Activated CD4-positive, alpha-beta T cell treated with anti-CD3 and anti-CD28 coated beads, Interleukin-10, Interleukin-2, amounts not matched to agents 100 ng/mL and 50 ng/mL, durations not matched to agents 16 hours and 8 hours (primary cell): ENCODE results near the gene FUT9.
"Not testable (repeated sequence)": the region's sequence is repeated elsewhere in the genome, so short reads cannot be mapped to it uniquely, and the experiment has no call there.

Experiments
- DNase-seq: peaks from one replicate; pipeline ENCODE4 v3.0.0-alpha.2; 2020

FUT9 gene

DNA sequence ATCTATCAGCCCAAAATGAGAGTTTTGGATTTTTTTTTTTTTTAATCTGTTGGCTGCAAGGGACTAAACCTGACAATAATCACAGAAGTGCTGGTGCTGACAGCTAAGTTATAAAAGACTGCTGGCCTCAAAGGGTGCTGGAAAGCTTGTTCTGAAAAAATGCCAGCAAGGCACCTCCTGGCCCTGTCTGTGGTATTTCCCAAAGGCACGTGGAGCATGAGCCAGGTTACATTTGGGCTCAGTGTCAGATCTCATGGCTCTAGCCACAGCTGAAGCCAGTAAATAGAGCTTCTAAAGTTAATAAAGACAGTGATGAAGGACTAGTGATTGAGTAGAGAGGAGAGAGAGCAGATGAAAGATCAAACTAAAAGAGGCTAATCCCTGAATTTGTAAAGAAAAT lies 178.9 kb downstream of the FUT9 start:
- no peak for DNase-seq

DNA sequence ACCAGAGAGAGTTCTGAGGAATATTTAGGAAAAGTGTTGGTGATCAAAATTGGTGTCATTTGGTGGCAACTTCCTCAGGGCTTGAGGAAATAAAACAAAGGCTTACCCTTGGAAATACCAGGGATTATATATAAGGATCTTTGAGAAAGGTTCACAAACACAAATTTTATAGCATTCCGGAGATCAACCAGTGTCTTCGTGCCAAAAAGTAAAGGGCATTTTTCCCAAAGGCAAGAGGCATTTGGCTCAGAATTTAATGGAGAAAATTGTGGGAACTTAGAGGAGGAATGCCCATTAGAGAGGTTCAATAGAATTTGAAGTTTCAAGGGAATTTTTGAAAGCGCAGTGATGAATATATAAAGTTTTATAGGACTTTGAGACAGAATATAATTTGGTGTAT lies 179.5 kb downstream of the FUT9 start:
- no peak for DNase-seq

DNA sequence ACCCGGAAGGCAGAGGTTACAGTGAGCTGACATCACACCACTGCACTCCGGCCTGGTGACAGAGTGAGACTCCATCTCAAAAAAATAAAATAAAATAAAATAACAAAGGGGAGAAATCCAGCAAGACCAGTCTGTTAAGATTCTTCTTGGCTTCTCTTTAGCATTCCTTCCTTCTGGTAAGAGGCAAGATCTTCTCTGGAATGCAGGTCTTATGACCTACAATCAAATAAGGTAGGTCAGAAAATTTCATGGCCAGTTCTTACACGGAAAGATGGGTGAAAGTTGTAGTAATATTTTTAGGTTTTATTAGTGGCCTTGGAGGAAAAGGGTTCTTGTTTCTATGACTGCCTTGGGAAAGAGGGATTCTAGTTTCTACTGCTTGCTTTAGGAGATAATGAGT lies 180.9 kb downstream of the FUT9 start:
- no peak for DNase-seq

DNA sequence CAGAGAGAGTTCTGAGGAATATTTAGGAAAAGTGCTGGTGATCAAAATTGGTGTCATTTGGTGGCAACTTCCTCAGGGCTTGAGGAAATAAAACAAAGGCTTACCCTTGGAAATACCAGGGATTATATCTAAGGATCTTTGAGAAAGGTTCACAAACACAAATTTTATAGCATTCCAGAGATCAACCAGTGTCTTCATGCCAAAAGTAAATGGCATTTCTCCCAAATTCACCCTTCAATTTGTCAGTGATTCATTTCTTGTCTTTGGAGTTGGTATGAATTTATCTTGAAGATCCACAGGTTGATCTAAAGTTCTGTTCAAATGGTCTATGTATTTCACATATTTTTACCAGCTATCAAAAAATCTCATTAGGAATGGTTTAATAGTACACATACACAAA lies 181.5 kb downstream of the FUT9 start:
- DNase-seq, result no peak

DNA sequence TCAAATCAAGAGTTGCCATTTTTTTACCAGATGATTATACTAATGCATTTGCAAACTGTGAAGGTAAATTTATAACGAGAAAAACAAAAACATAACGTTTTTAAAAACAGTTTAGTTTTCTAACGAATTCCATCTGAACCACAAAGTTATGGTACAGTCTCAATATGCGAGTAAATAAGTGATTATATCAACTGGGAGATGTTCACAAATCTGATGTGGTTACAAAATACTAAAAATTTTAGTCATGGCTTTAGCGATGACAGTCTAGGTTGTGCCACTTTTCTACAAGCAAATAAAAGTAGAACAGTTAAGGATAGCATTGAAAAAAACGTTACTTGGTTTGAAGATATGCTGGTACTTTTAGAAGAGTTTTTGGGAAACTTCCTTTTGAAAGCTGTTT lies 186.8 kb downstream of the FUT9 start:
- no peak for DNase-seq

DNA sequence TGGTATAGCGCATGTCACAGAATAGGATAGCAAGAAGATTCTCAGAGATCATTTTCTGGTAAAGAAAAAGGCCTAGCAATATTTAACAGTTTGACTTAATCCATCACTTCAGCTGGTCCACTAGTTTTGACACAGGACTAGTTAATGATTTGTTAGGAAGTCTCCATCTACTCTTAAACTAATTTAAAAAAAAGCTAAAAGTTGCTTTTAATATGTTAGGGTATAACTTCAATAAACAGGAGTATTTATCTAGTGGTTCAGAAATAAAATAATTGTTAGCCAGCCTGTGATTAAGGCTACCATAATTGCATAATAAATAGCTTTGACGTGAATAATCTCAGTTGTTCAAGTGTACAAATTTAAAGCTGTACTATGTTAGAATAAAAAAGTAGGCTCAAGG lies 195.6 kb downstream of the FUT9 start:
- DNase-seq, result no peak

DNA sequence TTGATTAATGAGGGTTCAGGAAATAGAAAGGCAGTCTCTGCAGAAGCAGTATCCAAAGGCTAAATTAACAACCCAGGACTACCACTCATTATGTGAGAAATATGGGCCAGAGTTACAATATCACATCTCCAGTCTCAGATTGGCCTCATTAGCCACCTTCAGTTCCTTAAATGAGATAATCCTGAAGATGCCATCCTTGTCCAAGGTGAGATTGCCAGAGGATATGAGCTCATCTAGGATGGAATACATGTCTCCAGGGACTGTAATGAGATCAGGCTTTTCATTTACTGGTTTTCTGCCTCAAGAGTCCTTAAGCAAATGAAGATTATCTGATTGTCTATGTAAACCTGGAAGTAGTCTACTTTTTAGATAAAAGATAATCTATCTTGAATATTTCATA lies 196.3 kb downstream of the FUT9 start:
- DNase-seq, result no peak

DNA sequence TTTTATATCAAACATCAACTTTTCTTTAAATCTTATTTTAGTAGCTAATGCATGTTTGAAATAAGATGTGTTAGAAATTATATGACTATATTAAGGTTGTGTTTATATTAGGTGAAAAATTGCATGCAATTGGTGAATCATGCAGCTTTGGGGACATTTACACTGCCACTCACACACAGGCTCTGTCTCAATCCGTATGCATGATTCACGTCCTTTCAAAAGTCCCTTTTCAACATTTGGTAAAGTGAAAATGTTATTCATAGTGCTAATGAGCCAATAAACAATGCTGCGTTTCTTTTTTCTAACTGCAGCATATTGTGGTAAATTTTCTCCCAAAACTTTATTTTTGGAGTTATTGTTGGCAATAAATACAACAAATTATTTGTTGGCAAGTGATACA lies 198.0 kb downstream of the FUT9 start:
- no peak for DNase-seq

DNA sequence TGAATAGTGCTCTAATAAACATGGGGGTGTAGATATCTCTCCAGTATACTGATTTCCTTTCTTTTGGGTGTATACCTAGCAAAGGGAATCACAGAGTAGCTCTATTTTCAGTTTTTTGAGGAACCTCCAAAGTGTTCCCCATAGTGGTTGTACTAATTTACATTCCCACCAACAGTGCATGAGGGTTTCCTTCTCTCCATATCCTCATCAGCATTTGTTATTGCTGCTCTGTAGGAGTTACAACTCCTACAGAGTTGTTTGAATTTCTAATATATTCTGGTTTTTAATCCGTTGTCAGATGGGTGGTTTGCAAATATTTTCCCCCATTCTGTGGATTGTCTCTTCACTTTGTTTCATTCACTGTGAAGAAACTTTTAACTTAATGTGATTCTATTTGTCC lies 207.9 kb downstream of the FUT9 start:
- DNase-seq, result no peak

DNA sequence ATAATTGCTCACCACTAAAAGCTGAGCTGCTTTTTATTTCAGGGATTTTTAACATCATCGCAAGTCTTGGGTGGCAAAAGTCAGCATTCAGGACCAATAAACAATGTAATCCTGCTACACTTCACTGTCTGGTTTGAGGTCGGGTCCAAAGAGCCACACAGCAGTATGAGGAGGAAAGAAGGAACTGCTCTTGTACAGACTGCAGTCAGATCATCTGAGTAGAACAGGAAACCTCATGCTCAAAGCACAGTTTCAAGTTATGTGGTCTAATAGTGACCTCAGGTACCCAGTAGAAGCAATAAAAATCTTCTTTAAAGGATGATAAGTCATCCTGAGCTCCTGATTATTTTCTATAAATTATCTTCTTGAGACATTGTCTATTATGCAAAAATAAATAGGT lies 211.4 kb downstream of the FUT9 start:
- DNase-seq, result no peak

DNA sequence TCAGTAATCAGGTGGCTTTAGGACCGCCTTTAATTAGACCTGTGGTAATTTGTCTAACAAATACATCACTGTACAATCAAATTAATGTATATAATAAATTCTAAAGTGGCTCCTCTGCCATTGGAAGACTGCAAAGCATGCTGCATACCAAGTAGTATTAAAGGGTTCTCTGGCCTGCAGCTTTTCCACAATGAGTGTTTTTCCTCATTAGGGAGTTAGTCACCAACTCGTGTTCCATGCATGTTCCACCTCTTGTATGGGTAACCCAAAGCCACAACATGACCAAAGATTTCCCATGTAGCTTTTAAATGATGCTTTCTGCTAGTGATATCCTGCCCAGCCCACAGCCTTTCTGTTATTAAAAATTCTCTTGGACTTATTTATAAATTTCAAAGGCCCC lies 218.7 kb downstream of the FUT9 start:
- no peak for DNase-seq

DNA sequence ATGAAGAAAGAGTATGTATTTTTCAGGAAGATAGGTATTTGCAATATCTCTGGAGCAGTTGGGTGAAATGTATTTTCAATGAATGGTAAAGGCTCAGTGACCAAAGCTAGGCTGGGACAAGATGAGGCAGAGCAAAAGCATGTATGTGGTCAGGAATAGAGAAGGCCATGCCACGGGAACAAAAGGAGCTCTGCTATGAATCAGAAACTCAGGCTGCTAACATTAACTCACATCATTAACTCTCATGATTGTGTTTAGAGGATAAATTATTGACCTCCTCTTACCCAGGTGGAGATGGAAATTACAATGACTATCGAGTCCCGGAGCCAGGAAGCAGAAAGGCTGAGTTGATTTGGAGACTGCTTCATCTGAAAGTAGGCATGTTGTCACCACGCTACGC lies 220.2 kb downstream of the FUT9 start:
- no peak for DNase-seq

DNA sequence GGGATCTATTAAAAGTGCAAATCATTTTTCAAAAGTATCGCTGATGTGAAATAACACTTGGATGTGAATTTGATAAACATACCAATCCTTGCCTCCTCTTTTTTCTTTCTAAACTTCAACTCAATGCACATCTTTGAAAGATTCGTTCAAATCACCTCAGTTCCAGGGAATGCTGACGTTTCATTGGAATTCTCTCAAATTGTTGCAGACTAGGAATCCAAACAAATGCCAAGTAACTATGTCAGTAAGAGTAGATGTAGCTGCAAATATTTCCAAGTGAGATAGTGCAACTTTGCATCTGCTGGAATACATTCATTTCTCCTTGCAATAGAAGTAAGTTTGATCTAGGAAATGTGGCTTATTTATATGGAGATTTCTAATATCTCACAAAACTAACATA lies 220.7 kb downstream of the FUT9 start:
- DNase-seq, result no peak

DNA sequence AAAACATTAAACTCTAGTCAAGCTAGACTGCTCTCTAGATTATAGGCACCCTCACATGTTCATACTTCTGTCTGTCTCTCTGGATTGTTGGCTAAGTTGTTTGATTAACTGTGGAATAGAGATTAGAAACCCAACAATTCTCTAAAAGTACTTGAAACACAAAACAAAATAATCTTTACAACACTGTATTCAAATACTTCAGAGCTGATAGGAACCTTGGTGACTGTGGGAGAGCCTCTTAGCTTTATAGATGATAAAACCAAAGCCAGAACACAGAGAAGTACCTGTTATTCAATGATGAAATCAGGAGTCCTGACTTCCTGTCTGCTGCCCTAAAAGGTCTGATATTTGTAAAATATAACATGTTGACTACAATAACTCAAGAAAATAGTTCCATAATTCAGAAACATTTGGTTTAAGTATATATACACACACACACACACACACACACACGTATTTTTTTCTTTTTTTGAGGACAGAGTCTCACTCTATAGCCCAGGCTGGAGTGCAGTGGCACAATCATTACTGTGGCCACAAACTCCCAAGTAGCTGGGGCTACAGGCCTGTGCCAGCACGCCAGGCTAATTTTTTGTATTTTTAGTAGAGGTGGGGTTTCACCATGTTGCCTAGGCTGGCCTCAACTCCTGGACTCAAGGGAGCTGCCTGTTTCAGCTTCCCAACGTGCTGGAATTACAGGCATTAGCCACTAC lies 222.0 kb downstream of the FUT9 start:
- no peak for DNase-seq

DNA sequence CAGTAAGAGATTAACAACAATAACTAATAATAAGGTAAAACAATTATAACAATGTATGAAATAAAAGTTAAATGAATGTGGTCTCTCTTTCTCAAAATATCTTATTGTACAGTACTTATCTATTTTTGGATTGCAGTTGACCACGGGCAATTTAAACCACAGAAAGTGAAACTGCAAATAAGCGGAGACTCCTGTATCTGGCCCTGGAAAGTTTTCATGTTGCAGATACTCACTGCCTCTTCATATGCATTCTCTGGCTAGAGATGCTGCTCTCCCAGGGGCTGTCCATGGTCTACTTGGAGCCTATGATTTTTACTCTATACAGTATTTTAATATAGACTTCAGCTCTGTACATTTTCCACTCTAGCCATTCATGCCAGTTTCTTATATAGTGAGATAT lies 230.8 kb downstream of the FUT9 start:
- no peak for DNase-seq

DNA sequence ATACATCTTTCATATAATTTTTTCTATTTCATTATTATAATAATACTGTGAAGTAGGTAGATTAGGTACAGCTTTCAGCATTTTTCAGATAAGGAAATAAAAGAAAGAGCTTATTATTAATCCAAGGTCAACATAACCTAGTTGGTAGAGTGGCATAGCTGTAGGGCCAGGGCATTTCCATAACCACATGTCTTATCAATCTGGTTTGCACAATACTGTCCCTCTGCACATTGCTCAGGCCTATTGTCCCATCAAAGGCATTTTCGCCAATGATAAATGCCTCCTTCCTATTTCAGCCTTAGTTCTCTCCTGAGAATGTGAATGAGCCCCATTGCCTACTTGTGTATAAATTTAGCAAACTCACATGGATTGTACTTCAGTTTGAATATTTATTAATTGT lies 234.0 kb downstream of the FUT9 start:
- DNase-seq, result no peak

DNA sequence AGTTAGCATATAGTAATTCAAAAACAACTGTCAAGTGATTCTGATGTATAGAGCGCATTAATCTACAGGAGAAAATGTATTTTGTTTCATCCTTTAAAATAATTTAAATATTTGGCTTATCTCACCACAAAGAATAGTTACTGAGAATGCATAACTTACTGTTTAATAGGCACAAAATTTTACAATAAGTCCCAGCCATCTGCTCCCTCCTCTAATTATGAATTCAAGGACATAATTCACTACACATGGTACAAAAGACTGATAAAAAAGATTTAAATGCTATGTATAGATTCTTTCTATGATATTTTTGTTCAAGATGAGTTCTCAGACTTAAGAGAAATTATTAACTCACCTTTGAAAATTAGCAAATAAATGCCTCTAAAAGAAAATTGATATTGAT lies 242.0 kb downstream of the FUT9 start:
- no peak for DNase-seq

DNA sequence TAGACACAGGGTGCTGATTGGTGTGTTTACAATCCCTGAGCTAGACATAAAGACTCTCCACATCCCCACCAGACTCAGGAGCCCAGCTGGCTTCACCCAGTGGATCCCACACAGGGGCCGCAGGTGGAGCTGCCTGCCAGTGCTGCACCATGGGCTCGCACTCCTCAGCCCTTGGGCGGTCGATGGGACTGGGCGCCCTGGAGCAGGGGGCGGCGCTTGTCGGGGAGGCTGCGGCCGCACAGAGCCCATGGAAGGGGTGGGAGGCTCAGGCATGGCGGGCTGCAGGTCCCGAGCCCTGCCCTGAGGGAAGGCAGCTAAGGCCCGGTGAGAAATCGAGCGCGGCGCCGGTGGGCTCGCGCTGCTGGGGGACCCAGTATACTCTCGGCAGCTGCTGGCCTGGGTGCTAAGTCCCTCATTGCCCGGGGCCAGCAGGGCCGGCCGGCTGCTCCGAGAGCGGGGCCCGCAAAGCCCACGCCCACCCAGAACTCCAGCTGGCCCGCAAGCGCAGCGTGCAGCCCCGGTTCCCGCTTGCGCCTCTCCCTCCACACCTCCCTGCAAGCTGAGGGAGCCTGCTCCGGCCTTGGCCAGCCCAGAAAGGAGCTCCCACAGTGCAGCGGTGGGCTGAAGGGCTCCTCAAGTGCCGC lies 245.1 kb downstream of the FUT9 start:
- not testable (repeated sequence) for DNase-seq
